SU-DHL-6 (cell line): ENCODE measurements around the gene PRKCE.

Experiments
- CTCF ChIP-seq: fragments of 200-600 bp; sonication (generic); IDR thresholded peaks from one replicate; pipeline ENCODE4 v1.5.1; 2017; ENCODE audit warnings: antibody characterized with exemption, mild to moderate bottlenecking, low read length, moderate library complexity; ENCODE audit not compliant: insufficient read depth, poor library complexity, severe bottlenecking
- EZH2phosphoT487 ChIP-seq: fragments of 200-600 bp; sonication (generic), shearing (Covaris generic); conservative IDR thresholded peaks from 2 replicates; pipeline ENCODE4 v1.6.1; 2018; ENCODE audit warnings: mild to moderate bottlenecking, antibody characterized with exemption, low read length, moderate library complexity, mixed read lengths

GRCh38 chr2:46039543-46040303, 388.2 kb downstream of the PRKCE start:
- TF ChIP-seq CTCF: no peak
- no peak for TF ChIP-seq EZH2phosphoT487
